ENCODE measurements around the gene OGFOD1.

- no peak for TF ChIP-seq PKNOX1 (IDR thresholded peaks at IDR 0.05)
- no peak for TF ChIP-seq ARNT (IDR thresholded peaks at IDR 0.05)
- TF ChIP-seq TARDBP (IDR thresholded peaks at IDR 0.05): no peak
- no peak for TF ChIP-seq SP1 (IDR thresholded peaks at IDR 0.05)
- TF ChIP-seq ZNF384 (IDR thresholded peaks at IDR 0.05): no peak
- TF ChIP-seq SUZ12 (IDR thresholded peaks at IDR 0.05): no peak
- no peak for TF ChIP-seq FOXA1 (IDR thresholded peaks at IDR 0.05)
- no peak for TF ChIP-seq FOXM1 (IDR thresholded peaks at IDR 0.05; ENCODE audit: borderline replicate concordance)
- no peak for TF ChIP-seq HDGF (IDR thresholded peaks at IDR 0.05; ENCODE audit: borderline replicate concordance)
- no peak for TF ChIP-seq NFRKB (IDR thresholded peaks at IDR 0.05)
- no peak for TF ChIP-seq BHLHE40 (IDR thresholded peaks at IDR 0.05; ENCODE audit: borderline replicate concordance)
Observed at GRCh38 chr16:56513972-56514371, 62.6 kb downstream of the OGFOD1 start.

Data from HEK293T (cell line).